Lower leg skin (tissue), 3 donors: Measurements from ENCODE around the gene ARMH2.

ENCODE experiments used
- CTCF ChIP-seq, 3 donors: fragments of 450-650 bp; IDR thresholded peaks; one replicate each; pipeline ENCODE4 v1.5.1; 2016; ENCODE audit warnings: antibody characterized with exemption in 3 of 3, mild to moderate bottlenecking in 3 of 3, moderate library complexity in 2 of 3
- POLR2A ChIP-seq, 2 donors: fragments of 450-650 bp; IDR thresholded peaks; one replicate each; pipeline ENCODE4 v1.6.1; 2016 to 2017; ENCODE audit warnings: antibody characterized with exemption in 2 of 2, mild to moderate bottlenecking in 1 of 2, moderate library complexity in 1 of 2

- TF ChIP-seq CTCF (IDR thresholded peaks at IDR 0.05) (no peak), POLR2A (IDR thresholded peaks at IDR 0.05) (no peak)
These were observed 11.0 kb upstream of the ARMH2 start for GRCh38 chr6:24809728-24810127.
